Neural cell (in vitro differentiated cells): ENCODE results near the gene ERC2. TPM values are rescaled to one million over a fixed set of nuclear protein-coding genes. Genes with fewer than 3 reads are reported as not detected.

Source experiments
- H2AFZ ChIP-seq: fragments of 200-600, 300-800 bp; sonication (generic), shearing (Covaris generic); 2 replicates; pipeline ENCODE4 v1.6.0; 2014; ENCODE audit warnings: low read depth, mild to moderate bottlenecking, antibody characterized with exemption, low read length, moderate library complexity
- H3F3A ChIP-seq: fragments of 200-600 bp; shearing (Covaris generic); 2 replicates; pipeline ENCODE4 v1.6.1; 2016; ENCODE audit warnings: mild to moderate bottlenecking, moderate library complexity, mixed read lengths, antibody characterized with exemption, low read length; ENCODE audit not compliant: insufficient read depth, poor library complexity, severe bottlenecking
- H3K27ac ChIP-seq: fragments of 200-600, 300-800 bp; sonication (generic), shearing (Covaris generic); 2 replicates; pipeline ENCODE4 v1.5.1; 2014; ENCODE audit warnings: mild to moderate bottlenecking, low read length, moderate library complexity
- H3K27me3 ChIP-seq: fragments of 300-800, 200-600 bp; sonication (generic), shearing (Covaris generic); 2 replicates; pipeline ENCODE4 v1.6.0; 2014; ENCODE audit warnings: mild to moderate bottlenecking, low read depth, low read length, moderate library complexity; ENCODE audit not compliant: insufficient read depth
- H3K36me3 ChIP-seq: fragments of 300-800, 200-600 bp; sonication (generic), shearing (Covaris generic); 2 replicates; pipeline ENCODE4 v1.5.1; 2014; ENCODE audit warnings: mild to moderate bottlenecking, antibody characterized with exemption, low read length, moderate library complexity; ENCODE audit not compliant: insufficient read depth
- H3K4me2 ChIP-seq: fragments of 300-800, 200-600 bp; sonication (generic), shearing (Covaris generic); 2 replicates; pipeline ENCODE4 v1.6.0; 2014; ENCODE audit warnings: mild to moderate bottlenecking, low read length
- H3K4me3 ChIP-seq: fragments of 300-800, 200-600 bp; sonication (generic), shearing (Covaris generic); 2 replicates; pipeline ENCODE4 v1.5.1; 2014; ENCODE audit warnings: mild to moderate bottlenecking, low read length, moderate library complexity
- H3K79me2 ChIP-seq: fragments of 200-600 bp; shearing (Covaris generic); replicated peaks from 2 replicates; pipeline ENCODE4 v1.6.0; 2014; ENCODE audit warnings: mild to moderate bottlenecking, low read length, moderate library complexity; ENCODE audit not compliant: insufficient read depth
- H3K9ac ChIP-seq: fragments of 300-800, 200-600 bp; sonication (generic), shearing (Covaris generic); 2 replicates; pipeline ENCODE4 v1.6.1; 2016; ENCODE audit warnings: mild to moderate bottlenecking, low read length, mixed read lengths
- H3K9me2 ChIP-seq: fragments of 200-600 bp; shearing (Covaris generic); 2 replicates; pipeline ENCODE4 v1.6.1; 2016; ENCODE audit warnings: mild to moderate bottlenecking, low read length, mixed read lengths; ENCODE audit not compliant: insufficient read depth
- H3K9me3 ChIP-seq: fragments of 200-600, 300-800 bp; sonication (generic), shearing (Covaris generic); 2 replicates; pipeline ENCODE4 v1.6.1; 2016; ENCODE audit warnings: mild to moderate bottlenecking, mixed run types, low read length, moderate library complexity, mixed read lengths
- H4K20me1 ChIP-seq: fragments of 200-600 bp; shearing (Covaris generic); 2 replicates; pipeline ENCODE4 v1.6.1; 2016; ENCODE audit warnings: mild to moderate bottlenecking, mixed run types; ENCODE audit not compliant: insufficient read depth
- CTCF ChIP-seq: fragments of 450-650 bp; IDR thresholded peaks from 2 replicates; pipeline ENCODE4 v1.5.1; 2014; ENCODE audit warnings: antibody characterized with exemption, mild to moderate bottlenecking, moderate library complexity; ENCODE audit not compliant: poor library complexity, severe bottlenecking
- EP300 ChIP-seq: fragments of 450-650 bp; conservative IDR thresholded peaks from 2 replicates; pipeline ENCODE4 v1.6.1; 2014; ENCODE audit warnings: antibody characterized with exemption, mild to moderate bottlenecking, moderate library complexity; ENCODE audit not compliant: poor library complexity, severe bottlenecking
- EZH2 ChIP-seq: fragments of 200-600, 300-800 bp; shearing (Covaris generic), sonication (generic); IDR thresholded peaks from 2 replicates; pipeline ENCODE4 v1.6.1; 2014; ENCODE audit warnings: antibody characterized with exemption, low read length, borderline replicate concordance, mild to moderate bottlenecking; ENCODE audit not compliant: insufficient read depth, poor library complexity, severe bottlenecking
- POLR2AphosphoS5 ChIP-seq: IDR thresholded peaks from 2 replicates; pipeline ENCODE4 v1.6.1; 2012
- SMC3 ChIP-seq: fragments of 450-650 bp; conservative IDR thresholded peaks from 2 replicates; pipeline ENCODE4 v1.6.1; 2014; ENCODE audit warnings: antibody characterized with exemption, mild to moderate bottlenecking, moderate library complexity; ENCODE audit not compliant: poor library complexity
- polyA plus RNA-seq: library from polyadenylated mRNA; depleted of rRNA; stranded (reverse); fragments of >200 nt; gene quantifications from 2 replicates; pipeline ENCODE4 v1.2.3, GENCODE V29; 2014

Gene ERC2
- polyA plus RNA-seq, 1 donor from 2014 or later = 60.4 TPM

- H3K9me3 ChIP-seq = no peaks in the 10 kb centered on the region
- no peaks in the 10 kb centered on the region for H3K36me3 ChIP-seq
- H3K27ac ChIP-seq = no peak overlapping the region
- no peaks in the 10 kb centered on the region for H3K79me2 ChIP-seq
- no peak for TF ChIP-seq CTCF
- H2AFZ ChIP-seq = no peak overlapping the region
- H3K4me3 ChIP-seq = no peak overlapping the region
- H3K9ac ChIP-seq = no peak overlapping the region
- H3K4me2 ChIP-seq = no peak overlapping the region
- H3F3A ChIP-seq = peaks cover 4% of the 10 kb centered on the region
- H3K9me2 ChIP-seq = no peaks in the 10 kb centered on the region
- peaks cover 68% of the 10 kb centered on the region for H3K27me3 ChIP-seq
- no peaks in the 10 kb centered on the region for H4K20me1 ChIP-seq
These were observed 978.5 kb downstream of the ERC2 start for GRCh38 chr3:55489798-55490132.

GRCh38 chr3:55488398-55489055, 979.7 kb downstream of the ERC2 start:
- Histone ChIP-seq H3F3A (peaks cover 4% of the 10 kb centered on the region), H2AFZ (no peak overlapping the region), H3K9me3 (no peaks in the 10 kb centered on the region), H3K9ac (no peak overlapping the region), H3K27ac (no peak overlapping the region), H4K20me1 (no peaks in the 10 kb centered on the region), H3K4me3 (peak overlapping the region; percentile 71), H3K9me2 (no peaks in the 10 kb centered on the region), H3K36me3 (no peaks in the 10 kb centered on the region), H3K79me2 (no peaks in the 10 kb centered on the region), H3K27me3 (peaks cover 80% of the 10 kb centered on the region), H3K4me2 (no peak overlapping the region)
- TF ChIP-seq SMC3 (no peak), EZH2 (peak; percentile 26), POLR2AphosphoS5 (no peak)

GRCh38 chr3:55487381-55488241, 980.7 kb downstream of the ERC2 start:
- H3K9ac ChIP-seq = peak overlapping the region; percentile 30
- no peak overlapping the region for H3K27ac ChIP-seq
- no peaks in the 10 kb centered on the region for H3K36me3 ChIP-seq
- no peaks in the 10 kb centered on the region for H4K20me1 ChIP-seq
- H3K9me2 ChIP-seq = no peaks in the 10 kb centered on the region
- peak overlapping the region; percentile 85 for H3K4me2 ChIP-seq
- no peaks in the 10 kb centered on the region for H3K9me3 ChIP-seq
- TF ChIP-seq POLR2AphosphoS5 (peak; percentile 36), EP300 (no peak)
- peak overlapping the region; percentile 71 for H3K4me3 ChIP-seq
- H3K27me3 ChIP-seq = peaks cover 89% of the 10 kb centered on the region
- H2AFZ ChIP-seq = no peak overlapping the region
- H3F3A ChIP-seq = peaks cover 4% of the 10 kb centered on the region
- no peaks in the 10 kb centered on the region for H3K79me2 ChIP-seq
